ENCODE measurements around the gene PCDH18. TPM values are rescaled to one million over a fixed set of nuclear protein-coding genes. Genes with fewer than 3 reads are reported as not detected.

PCDH18 gene
- total and polyA plus RNA-seq, 4 donors: 1.6 to 36.9 (median 15.9) TPM

GRCh38 chr4:137471895-137472294, 60.4 kb downstream of the PCDH18 start:
- H3K27me3 ChIP-seq (ENCODE audit: control insufficient read depth in 1 of 2, insufficient read depth in 2 of 2, low read length in 1 of 2): no peaks in the 10 kb centered on the region
- intact Hi-C loops (cut with DNase I): no loop called here
- H3K27ac ChIP-seq (ENCODE audit: low read depth in 1 of 2, low read length in 2 of 2): no peak overlapping the region
- DNase-seq (no peak), ATAC-seq (ENCODE audit: low FRiP score) (no peak)
- no peaks in the 10 kb centered on the region for H3K36me3 ChIP-seq (ENCODE audit: control insufficient read depth in 1 of 2, insufficient read depth in 2 of 2, low read length in 1 of 2)
- no peaks in the 10 kb centered on the region for H3K9me3 ChIP-seq (ENCODE audit: control insufficient read depth, low read length)
- no peaks in the 10 kb centered on the region for H3K4me1 ChIP-seq (ENCODE audit: control insufficient read depth in 1 of 2, insufficient read depth in 2 of 2, low read length in 2 of 2)
- 87 to 96% methylated on average over 2 of the region's 2 CpGs for WGBS, 2 donors
- no peak overlapping the region for H3K4me3 ChIP-seq (ENCODE audit: low read length in 2 of 2)

- H3K4me3 ChIP-seq (ENCODE audit: low read length in 2 of 2): no peak overlapping the region
- H3K9me3 ChIP-seq (ENCODE audit: control insufficient read depth, low read length): no peaks in the 10 kb centered on the region
- no peak for ATAC-seq (ENCODE audit: low FRiP score)
- no peak for DNase-seq
- no peaks in the 10 kb centered on the region for H3K36me3 ChIP-seq (ENCODE audit: control insufficient read depth in 1 of 2, insufficient read depth in 2 of 2, low read length in 1 of 2)
- H3K27me3 ChIP-seq (ENCODE audit: control insufficient read depth in 1 of 2, insufficient read depth in 2 of 2, low read length in 1 of 2): no peaks in the 10 kb centered on the region
- intact Hi-C loops (cut with DNase I): no loop called here
- no peak overlapping the region for H3K27ac ChIP-seq (ENCODE audit: low read depth in 1 of 2, low read length in 2 of 2)
- H3K4me1 ChIP-seq (ENCODE audit: control insufficient read depth in 1 of 2, insufficient read depth in 2 of 2, low read length in 2 of 2): no peaks in the 10 kb centered on the region
- WGBS, 2 donors: 95 to 96% methylated on average over 1 of the region's 1 CpG
Measured at GRCh38 chr4:137471461-137471860, 60.8 kb downstream of the PCDH18 start.

- no peak for ATAC-seq (ENCODE audit: low FRiP score)
- Histone ChIP-seq H3K4me1 (ENCODE audit: control insufficient read depth in 1 of 2, insufficient read depth in 2 of 2, low read length in 2 of 2) (no peaks in the 10 kb centered on the region), H3K36me3 (ENCODE audit: control insufficient read depth in 1 of 2, insufficient read depth in 2 of 2, low read length in 1 of 2) (no peaks in the 10 kb centered on the region), H3K27ac (ENCODE audit: low read depth in 1 of 2, low read length in 2 of 2) (no peak overlapping the region), H3K27me3 (ENCODE audit: control insufficient read depth in 1 of 2, insufficient read depth in 2 of 2, low read length in 1 of 2) (no peaks in the 10 kb centered on the region), H3K9me3 (ENCODE audit: control insufficient read depth, low read length) (no peaks in the 10 kb centered on the region), H3K4me3 (ENCODE audit: low read length in 2 of 2) (no peak overlapping the region)
- no peak for DNase-seq
- intact Hi-C loops (cut with DNase I): no loop called here
Measured at GRCh38 chr4:137470806-137471205, 61.5 kb downstream of the PCDH18 start.

Measured in aorta (tissue), 5 donors.